ENCODE data around the gene RAPH1.

- no peak for TF ChIP-seq EP300 (IDR thresholded peaks at IDR 0.05)
- TF ChIP-seq POLR2A (IDR thresholded peaks at IDR 0.05): no peak
These were observed 140.4 kb downstream of the RAPH1 start for GRCh38 chr2:203394519-203395227.

Measured in gastroesophageal sphincter (tissue), 2 donors.